ENCODE data around the gene GPR62.
"Not testable (repeated sequence)": the region's sequence is repeated elsewhere in the genome, so short reads cannot be mapped to it uniquely, and the experiment has no call there.

The GPR62 gene, protein sequence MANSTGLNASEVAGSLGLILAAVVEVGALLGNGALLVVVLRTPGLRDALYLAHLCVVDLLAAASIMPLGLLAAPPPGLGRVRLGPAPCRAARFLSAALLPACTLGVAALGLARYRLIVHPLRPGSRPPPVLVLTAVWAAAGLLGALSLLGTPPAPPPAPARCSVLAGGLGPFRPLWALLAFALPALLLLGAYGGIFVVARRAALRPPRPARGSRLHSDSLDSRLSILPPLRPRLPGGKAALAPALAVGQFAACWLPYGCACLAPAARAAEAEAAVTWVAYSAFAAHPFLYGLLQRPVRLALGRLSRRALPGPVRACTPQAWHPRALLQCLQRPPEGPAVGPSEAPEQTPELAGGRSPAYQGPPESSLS

DNA sequence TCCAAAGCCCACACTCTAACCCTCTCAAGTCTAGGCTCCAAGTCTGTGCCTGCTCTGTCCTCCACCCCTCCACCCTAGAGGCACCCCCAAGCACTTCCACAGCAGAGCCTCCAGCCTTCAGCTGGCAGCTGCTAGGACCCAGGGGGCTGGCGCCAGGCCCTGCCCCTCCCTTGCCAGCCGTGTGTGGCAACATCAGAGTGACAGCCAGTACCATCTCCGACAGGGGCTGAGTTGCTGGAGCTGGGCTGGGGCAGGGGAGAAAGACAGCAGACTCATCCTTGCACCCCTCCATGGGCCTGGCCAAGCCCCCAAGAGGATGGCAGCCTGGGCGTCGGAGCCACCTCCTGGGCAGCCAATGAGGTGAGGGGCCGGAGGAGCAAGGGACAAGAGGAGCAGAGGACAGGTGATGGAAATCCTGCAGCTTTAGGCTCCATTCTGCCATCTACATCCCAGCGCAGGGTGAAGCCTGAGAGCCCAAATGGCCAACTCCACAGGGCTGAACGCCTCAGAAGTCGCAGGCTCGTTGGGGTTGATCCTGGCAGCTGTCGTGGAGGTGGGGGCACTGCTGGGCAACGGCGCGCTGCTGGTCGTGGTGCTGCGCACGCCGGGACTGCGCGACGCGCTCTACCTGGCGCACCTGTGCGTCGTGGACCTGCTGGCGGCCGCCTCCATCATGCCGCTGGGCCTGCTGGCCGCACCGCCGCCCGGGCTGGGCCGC lies at the start of gene GPR62:
GPR62 (plus strand) TSS at position 207 of the 718 bp plus-strand sequence; CDS start at position 479, 272 bp downstream.
- H3K27ac ChIP-seq, result peak within 1 kb of the TSS; percentile 59
- TF ChIP-seq CTCF (conservative IDR thresholded peaks at IDR 0.05), result no peak

DNA sequence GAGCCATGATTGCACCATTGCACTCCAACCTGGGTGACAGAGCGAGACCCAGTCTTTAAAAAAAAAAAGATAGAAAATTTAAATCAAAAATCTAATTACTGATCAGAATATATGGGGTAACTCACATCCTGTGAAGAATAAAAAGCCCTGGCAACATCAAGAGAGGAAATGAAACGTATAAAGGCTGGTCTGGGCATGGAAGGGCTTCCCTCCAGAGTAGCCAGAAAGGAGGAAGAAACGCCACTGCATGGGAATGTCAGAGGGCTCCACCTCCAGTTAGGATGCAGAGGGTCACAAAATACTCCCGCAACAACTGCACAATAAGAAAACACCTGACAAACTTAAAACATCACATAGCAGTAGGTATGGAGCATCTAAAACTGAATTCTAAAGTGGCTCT lies 47.2 kb upstream of the GPR62 start:
- no peak for TF ChIP-seq CTCF (conservative IDR thresholded peaks at IDR 0.05)
- no peak overlapping the region for H3K27ac ChIP-seq

DNA sequence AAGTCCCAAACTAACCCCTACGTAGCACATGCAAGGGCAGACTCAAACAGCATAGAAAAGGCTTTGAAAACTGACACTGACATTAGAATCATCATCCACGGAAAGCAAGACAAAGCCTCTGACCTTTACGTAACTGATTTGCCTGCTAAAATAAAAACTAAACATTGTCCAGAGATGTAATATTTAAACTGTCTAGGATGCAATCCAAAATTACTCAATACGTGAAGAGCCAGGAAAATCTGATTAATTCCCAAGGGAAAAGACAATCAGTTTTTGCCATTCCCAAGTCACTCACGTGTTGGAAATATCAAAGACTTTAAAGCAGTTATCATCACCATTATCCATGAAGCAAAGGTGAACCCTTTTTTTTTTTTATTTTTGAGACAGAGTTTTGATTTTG lies 38.8 kb upstream of the GPR62 start:
- no peak for TF ChIP-seq CTCF (conservative IDR thresholded peaks at IDR 0.05)
- no peak overlapping the region for H3K27ac ChIP-seq

GRCh38 chr3:51921081-51921578 lies 34.1 kb upstream of the GPR62 start:
- no peak overlapping the region for H3K27ac ChIP-seq

GRCh38 chr3:51927061-51927977 lies 27.9 kb upstream of the GPR62 start:
- TF ChIP-seq CTCF (conservative IDR thresholded peaks at IDR 0.05), result no peak
- H3K27ac ChIP-seq, result no peak overlapping the region; the same call in 1 of the 2 replicates

More at GRCh38 chr3:51921081-51921578, 34.1 kb upstream of the GPR62 start:
- TF ChIP-seq CTCF (conservative IDR thresholded peaks at IDR 0.05), result no peak

DNA sequence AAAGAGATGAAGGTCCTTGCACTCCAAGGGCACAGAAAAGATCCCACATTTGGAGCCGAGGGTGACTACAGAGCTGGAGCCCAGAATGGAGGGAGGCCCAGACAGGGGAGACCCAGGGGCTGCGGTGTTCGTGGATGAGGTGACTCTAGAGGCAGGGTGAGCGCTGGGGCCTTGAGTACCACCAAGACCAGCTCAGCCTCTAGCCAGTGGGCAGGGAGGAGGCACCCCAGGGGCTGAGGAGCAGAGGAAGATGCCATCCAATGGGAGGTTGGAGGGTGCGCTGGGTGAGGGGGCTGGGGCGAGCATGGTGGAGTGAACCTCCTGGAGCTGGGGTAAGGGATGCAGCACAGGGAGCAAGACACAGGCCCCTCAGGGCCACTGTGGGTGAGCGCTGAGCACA lies 26.7 kb upstream of the GPR62 start:
- TF ChIP-seq CTCF (conservative IDR thresholded peaks at IDR 0.05), result no peak
- H3K27ac ChIP-seq, result no peak overlapping the region

- H3K27ac ChIP-seq, result not testable (repeated sequence)
These were observed 26.2 kb upstream of the GPR62 start for GRCh38 chr3:51928981-51929380.

All from VCaP (cell line).